Endothelial cell of umbilical vein (primary cell): Measurements from ENCODE around the gene SMTNL2. TPM values are rescaled to one million over a fixed set of nuclear protein-coding genes. Genes with fewer than 3 reads are reported as not detected.

Source experiments
- BruUV-seq: library from RNA; stranded (reverse); fragments of 400-500 nt; replicated peaks from 2 replicates; lab custom pipeline; 2021; lab: Mats Ljungman, UMichigan
- CTCF ChIA-PET: fragments of 300-600, 350-600 bp; sonication (Branson Sonifier 250); formaldehyde crosslinking; loops from one replicate; lab custom pipeline; 2021; ENCODE audit warnings: antibody characterized with exemption, inconsistent platforms; lab: Charles Lee
- POLR2A ChIA-PET: fragments of 300-600, 350-600 bp; sonication (Branson Sonifier 250); formaldehyde crosslinking; loops from one replicate; lab custom pipeline; 2021; ENCODE audit warnings: antibody characterized with exemption, inconsistent platforms; lab: Charles Lee
- DNase-seq: peaks from one replicate; pipeline ENCODE4 v3.0.0-alpha.2; 2011; ENCODE audit warnings: low read depth, low spot score
- FAIRE-seq: peaks from 2 replicates; lab custom pipeline; 2011; peaks lifted over from hg19 to GRCh38; lab: Jason Lieb, UNC
- H2AFZ ChIP-seq: 2 replicates; pipeline ENCODE4 v1.6.0; 2012; ENCODE audit warnings: low read depth, low read length, control low read depth, inconsistent platforms
- H3K27ac ChIP-seq: 2 replicates; pipeline ENCODE4 v1.5.1; 2011; ENCODE audit warnings: low read depth, mild to moderate bottlenecking, control low read depth, low read length, moderate library complexity; ENCODE audit not compliant: insufficient read depth
- H3K27me3 ChIP-seq, 2 experiments: 2 replicates each; pipeline versions ENCODE4 v1.6.0 to v1.6.1; 2011; ENCODE audit warnings: low read length in 2 of 2, mixed read lengths in 1 of 2; ENCODE audit not compliant: control insufficient read depth in 2 of 2, insufficient read depth in 2 of 2
- H3K36me3 ChIP-seq, 2 experiments: 2 replicates in 1 of 2; 3 replicates in 1 of 2; pipeline ENCODE4 v1.5.1; 2011; ENCODE audit warnings: low read length in 2 of 2, mild to moderate bottlenecking in 1 of 2, moderate library complexity in 1 of 2; ENCODE audit not compliant: control insufficient read depth in 2 of 2, insufficient read depth in 2 of 2; ENCODE audit errors: extremely low read depth in 1 of 2
- H3K4me1 ChIP-seq: 3 replicates; pipeline ENCODE4 v1.5.1; 2011; ENCODE audit warnings: mild to moderate bottlenecking, low read length; ENCODE audit not compliant: control insufficient read depth, insufficient read depth; ENCODE audit errors: extremely low read depth
- H3K4me2 ChIP-seq: 2 replicates; pipeline ENCODE4 v1.6.1; 2011; ENCODE audit warnings: low read length, control low read depth, mixed read lengths; ENCODE audit not compliant: insufficient read depth
- H3K4me3 ChIP-seq, 3 experiments: fragments of 200-600 bp in 1 of 3; sonication (generic), shearing (Covaris generic) in 1 of 3; replicated peaks in 1 of 3; 2 replicates each; pipeline ENCODE4 v1.5.1; 2011 to 2016; ENCODE audit warnings: control low read depth in 3 of 3, low read length in 3 of 3, mild to moderate bottlenecking in 2 of 3, inconsistent platforms in 1 of 3, low read depth in 1 of 3, moderate library complexity in 1 of 3; ENCODE audit not compliant: insufficient read depth in 1 of 3
- H3K79me2 ChIP-seq: 2 replicates; pipeline ENCODE4 v1.6.0; 2012; ENCODE audit warnings: low read length, inconsistent platforms; ENCODE audit not compliant: control insufficient read depth, insufficient read depth
- H3K9ac ChIP-seq: replicated peaks from 2 replicates; pipeline ENCODE3; 2011; ENCODE audit warnings: low read length, control low read depth; ENCODE audit not compliant: insufficient read depth; ENCODE audit errors: extremely low read depth
- H3K9me1 ChIP-seq: replicated peaks from 3 replicates; pipeline ENCODE4 v1.6.0; 2011; ENCODE audit warnings: mild to moderate bottlenecking, low read length; ENCODE audit not compliant: control insufficient read depth, insufficient read depth; ENCODE audit errors: extremely low read depth
- H3K9me3 ChIP-seq: replicated peaks from 2 replicates; pipeline ENCODE4 v1.5.1; 2012; ENCODE audit warnings: low read length, inconsistent platforms; ENCODE audit not compliant: control insufficient read depth, insufficient read depth
- H4K20me1 ChIP-seq: replicated peaks from 2 replicates; pipeline ENCODE3; 2011; ENCODE audit warnings: mild to moderate bottlenecking, low read length; ENCODE audit not compliant: control insufficient read depth, insufficient read depth; ENCODE audit errors: extremely low read depth
- EZH2 ChIP-seq: IDR thresholded peaks from 2 replicates; pipeline ENCODE4 v1.6.1; 2012; ENCODE audit warnings: borderline replicate concordance, low read depth, mild to moderate bottlenecking, moderate library complexity, low read length, inconsistent platforms; ENCODE audit not compliant: severe bottlenecking
- FOS ChIP-seq: IDR thresholded peaks from 2 replicates; pipeline ENCODE4 v1.6.1; 2011; ENCODE audit warnings: mild to moderate bottlenecking, low read length, moderate library complexity, borderline replicate concordance; ENCODE audit not compliant: insufficient read depth
- MYC ChIP-seq: IDR thresholded peaks from one replicate; pipeline ENCODE4 v1.6.1; 2011; ENCODE audit warnings: mild to moderate bottlenecking, low read depth, low read length
- POLR2A ChIP-seq: IDR thresholded peaks from 2 replicates; pipeline ENCODE4 v1.6.1; 2012; ENCODE audit warnings: low read depth, mild to moderate bottlenecking, control low read depth, low read length
- POLR2AphosphoS5 ChIP-seq: IDR thresholded peaks from 2 replicates; pipeline ENCODE4 v1.6.1; 2012; ENCODE audit warnings: low read depth, mild to moderate bottlenecking, control low read depth, low read length, moderate library complexity; ENCODE audit not compliant: insufficient read depth
- dilution Hi-C: fragments of 300-500 bp; cut with MboI; formaldehyde crosslinking; loops from one replicate; pipeline ENCODE4 v1.15.0; 2019; ENCODE audit warnings: low sequenced_read_pairs; ENCODE audit not compliant: extremely low pct_ligation_motif_present
- intact Hi-C: fragments of 100-400 bp; cut with micrococcal nuclease; formaldehyde crosslinking; loops from one replicate; pipeline ENCODE4 v1.10.0; 2022
- polyA plus RNA-seq, 4 experiments: library from polyadenylated mRNA; depleted of rRNA in 3 of 4; stranded (reverse) in 3 of 4; unstranded in 1 of 4; fragments of >200 nt; gene quantifications; 2 replicates each; pipeline versions ENCODE4 v1.2.1 to v1.2.3, GENCODE V29; 2011 to 2012; ENCODE audit warnings: missing spikeins in 1 of 4
- total RNA-seq: library from RNA; stranded (reverse); gene quantifications from 2 replicates; pipeline ENCODE4 v1.2.3, GENCODE V29; 2021
- TF ChIP-seq, protein P1 (sequence below), 2 donors: IDR thresholded peaks; 1 replicate in 1 of 2; 2 replicates in 1 of 2; pipeline ENCODE4 v1.5.1; 2011; ENCODE audit warnings: low read length in 2 of 2, mild to moderate bottlenecking in 2 of 2, moderate library complexity in 2 of 2, control low read depth in 1 of 2, inconsistent platforms in 1 of 2, low read depth in 1 of 2; ENCODE audit not compliant: insufficient read depth in 1 of 2; ENCODE audit errors: extremely low read depth in 1 of 2

Gene SMTNL2
- total and polyA plus RNA-seq, 2 donors (not counting 3 experiments of a cell fraction or from before 2014, with no cell fraction given): not detected

DNA sequence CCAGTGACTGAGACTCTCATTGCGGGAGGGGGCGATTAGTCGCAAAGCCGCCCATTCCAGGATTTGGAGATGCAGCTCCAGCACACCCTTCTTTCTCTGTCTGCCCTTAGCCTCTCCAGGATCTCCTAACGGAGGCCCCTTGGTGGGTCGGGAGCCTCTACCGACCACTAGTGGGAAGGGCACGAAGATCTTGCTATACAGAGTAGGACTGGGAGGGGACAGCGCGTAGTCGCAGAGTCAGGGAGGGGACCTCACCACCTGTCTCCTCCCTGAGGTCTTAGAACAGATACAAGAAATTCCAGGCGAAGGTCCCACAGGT lies 588 bp upstream of the SMTNL2 start:
- Histone ChIP-seq H3K4me3 (peak overlapping the region in 1 of 3 experiments; percentile 37), H3K79me2 (no peaks in the 10 kb centered on the region), H4K20me1 (no peaks in the 10 kb centered on the region), H3K36me3 (no peaks in the 10 kb centered on the region), H3K27ac (no peak overlapping the region), H3K9me3 (no peaks in the 10 kb centered on the region), H3K4me2 (no peak overlapping the region), H3K9me1 (no peaks in the 10 kb centered on the region), H3K27me3 (peaks cover 29 to 35% of the 10 kb centered on the region in 2 experiments), H3K9ac (no peak overlapping the region), H3K4me1 (no peaks in the 10 kb centered on the region), H2AFZ (no peak overlapping the region)
- intact Hi-C loops (no loop called here), dilution Hi-C loops (no loop called here)
- FAIRE-seq (peak; percentile 70), DNase-seq (peak; percentile 18)
- ChIA-PET POLR2A (no interaction called here), CTCF (interaction anchor here (0.8 to 2.2 kb wide), 2 partner anchors 11 to 16 kb away, joined by 4 to 24 read pairs; no protein-coding TSS in a partner anchor)
- BruUV-seq: no TSS peak
- TF ChIP-seq EZH2 (no peak), MYC (no peak), POLR2AphosphoS5 (no peak), FOS (no peak), POLR2A (no peak)
- TF ChIP-seq, protein P1, sequence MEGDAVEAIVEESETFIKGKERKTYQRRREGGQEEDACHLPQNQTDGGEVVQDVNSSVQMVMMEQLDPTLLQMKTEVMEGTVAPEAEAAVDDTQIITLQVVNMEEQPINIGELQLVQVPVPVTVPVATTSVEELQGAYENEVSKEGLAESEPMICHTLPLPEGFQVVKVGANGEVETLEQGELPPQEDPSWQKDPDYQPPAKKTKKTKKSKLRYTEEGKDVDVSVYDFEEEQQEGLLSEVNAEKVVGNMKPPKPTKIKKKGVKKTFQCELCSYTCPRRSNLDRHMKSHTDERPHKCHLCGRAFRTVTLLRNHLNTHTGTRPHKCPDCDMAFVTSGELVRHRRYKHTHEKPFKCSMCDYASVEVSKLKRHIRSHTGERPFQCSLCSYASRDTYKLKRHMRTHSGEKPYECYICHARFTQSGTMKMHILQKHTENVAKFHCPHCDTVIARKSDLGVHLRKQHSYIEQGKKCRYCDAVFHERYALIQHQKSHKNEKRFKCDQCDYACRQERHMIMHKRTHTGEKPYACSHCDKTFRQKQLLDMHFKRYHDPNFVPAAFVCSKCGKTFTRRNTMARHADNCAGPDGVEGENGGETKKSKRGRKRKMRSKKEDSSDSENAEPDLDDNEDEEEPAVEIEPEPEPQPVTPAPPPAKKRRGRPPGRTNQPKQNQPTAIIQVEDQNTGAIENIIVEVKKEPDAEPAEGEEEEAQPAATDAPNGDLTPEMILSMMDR (IDR thresholded peaks at IDR 0.05; ENCODE audit: extremely low read depth in 1 of 2, insufficient read depth in 1 of 2, low read depth in 1 of 2, low read length in 2 of 2): peak; percentile 15 to 51
